ENCODE results near the gene RAB43.

Gene RAB43

DNA sequence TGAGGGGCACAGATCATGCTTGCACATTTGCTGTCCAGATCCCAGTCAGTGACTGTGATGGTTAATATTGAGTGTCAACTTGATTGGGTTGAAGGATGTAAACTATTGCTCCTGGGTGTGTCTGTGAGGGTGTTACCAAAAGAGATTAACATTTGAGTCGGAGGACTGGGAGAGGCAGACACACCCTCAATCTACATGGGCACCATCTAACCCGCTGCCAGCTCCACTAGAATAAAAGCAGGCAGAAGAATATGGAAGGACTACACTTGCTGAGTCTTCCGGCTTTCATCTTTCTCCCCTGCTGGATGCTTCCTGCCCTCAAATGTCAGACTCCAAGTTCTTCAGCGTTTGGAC is 55.9 kb downstream of the RAB43 start:
- Histone ChIP-seq H3K36me3 (ENCODE audit: control insufficient read depth in 1 of 2, insufficient read depth in 2 of 2, low read length in 2 of 2) (no peaks in the 10 kb centered on the region), H3K4me3 (ENCODE audit: low read depth in 1 of 2, low read length in 2 of 2) (no peak overlapping the region), H3K27me3 (ENCODE audit: low read depth, low read length) (no peaks in the 10 kb centered on the region), H3K9me3 (ENCODE audit: control insufficient read depth in 1 of 2, low read length in 2 of 2) (no peaks in the 10 kb centered on the region), H3K4me1 (ENCODE audit: control insufficient read depth in 1 of 2, insufficient read depth in 2 of 2, low read length in 2 of 2) (peaks cover 0 to 7% of the 10 kb centered on the region in 2 donors), H3K27ac (ENCODE audit: low read length) (no peak overlapping the region)

GRCh38 chr3:129065016-129065719 is 56.4 kb downstream of the RAB43 start:
- H3K27me3 ChIP-seq (ENCODE audit: low read depth, low read length): no peaks in the 10 kb centered on the region
- peaks cover 0 to 7% of the 10 kb centered on the region in 2 donors for H3K4me1 ChIP-seq (ENCODE audit: control insufficient read depth in 1 of 2, insufficient read depth in 2 of 2, low read length in 2 of 2)
- H3K27ac ChIP-seq (ENCODE audit: low read length): no peak overlapping the region
- H3K9me3 ChIP-seq (ENCODE audit: control insufficient read depth in 1 of 2, low read length in 2 of 2): no peaks in the 10 kb centered on the region
- H3K36me3 ChIP-seq (ENCODE audit: control insufficient read depth in 1 of 2, insufficient read depth in 2 of 2, low read length in 2 of 2): no peaks in the 10 kb centered on the region
- no peak overlapping the region for H3K4me3 ChIP-seq (ENCODE audit: low read depth in 1 of 2, low read length in 2 of 2)

- Histone ChIP-seq H3K27ac (ENCODE audit: low read length) (no peak overlapping the region), H3K36me3 (ENCODE audit: control insufficient read depth in 1 of 2, insufficient read depth in 2 of 2, low read length in 2 of 2) (no peaks in the 10 kb centered on the region), H3K4me3 (ENCODE audit: low read depth in 1 of 2, low read length in 2 of 2) (no peak overlapping the region), H3K9me3 (ENCODE audit: control insufficient read depth in 1 of 2, low read length in 2 of 2) (no peaks in the 10 kb centered on the region), H3K27me3 (ENCODE audit: low read depth, low read length) (no peaks in the 10 kb centered on the region), H3K4me1 (ENCODE audit: control insufficient read depth in 1 of 2, insufficient read depth in 2 of 2, low read length in 2 of 2) (peaks cover 0 to 7% of the 10 kb centered on the region in 2 donors)
Observed at GRCh38 chr3:129063841-129064482, 57.6 kb downstream of the RAB43 start.

- Histone ChIP-seq H3K36me3 (ENCODE audit: control insufficient read depth in 1 of 2, insufficient read depth in 2 of 2, low read length in 2 of 2) (no peaks in the 10 kb centered on the region), H3K27me3 (ENCODE audit: low read depth, low read length) (no peaks in the 10 kb centered on the region), H3K4me1 (ENCODE audit: control insufficient read depth in 1 of 2, insufficient read depth in 2 of 2, low read length in 2 of 2) (peaks cover 0 to 9% of the 10 kb centered on the region in 2 donors), H3K4me3 (ENCODE audit: low read depth in 1 of 2, low read length in 2 of 2) (no peak overlapping the region), H3K9me3 (ENCODE audit: control insufficient read depth in 1 of 2, low read length in 2 of 2) (no peaks in the 10 kb centered on the region), H3K27ac (ENCODE audit: low read length) (no peak overlapping the region)
Observed at GRCh38 chr3:129063091-129063640, 58.4 kb downstream of the RAB43 start.

DNA sequence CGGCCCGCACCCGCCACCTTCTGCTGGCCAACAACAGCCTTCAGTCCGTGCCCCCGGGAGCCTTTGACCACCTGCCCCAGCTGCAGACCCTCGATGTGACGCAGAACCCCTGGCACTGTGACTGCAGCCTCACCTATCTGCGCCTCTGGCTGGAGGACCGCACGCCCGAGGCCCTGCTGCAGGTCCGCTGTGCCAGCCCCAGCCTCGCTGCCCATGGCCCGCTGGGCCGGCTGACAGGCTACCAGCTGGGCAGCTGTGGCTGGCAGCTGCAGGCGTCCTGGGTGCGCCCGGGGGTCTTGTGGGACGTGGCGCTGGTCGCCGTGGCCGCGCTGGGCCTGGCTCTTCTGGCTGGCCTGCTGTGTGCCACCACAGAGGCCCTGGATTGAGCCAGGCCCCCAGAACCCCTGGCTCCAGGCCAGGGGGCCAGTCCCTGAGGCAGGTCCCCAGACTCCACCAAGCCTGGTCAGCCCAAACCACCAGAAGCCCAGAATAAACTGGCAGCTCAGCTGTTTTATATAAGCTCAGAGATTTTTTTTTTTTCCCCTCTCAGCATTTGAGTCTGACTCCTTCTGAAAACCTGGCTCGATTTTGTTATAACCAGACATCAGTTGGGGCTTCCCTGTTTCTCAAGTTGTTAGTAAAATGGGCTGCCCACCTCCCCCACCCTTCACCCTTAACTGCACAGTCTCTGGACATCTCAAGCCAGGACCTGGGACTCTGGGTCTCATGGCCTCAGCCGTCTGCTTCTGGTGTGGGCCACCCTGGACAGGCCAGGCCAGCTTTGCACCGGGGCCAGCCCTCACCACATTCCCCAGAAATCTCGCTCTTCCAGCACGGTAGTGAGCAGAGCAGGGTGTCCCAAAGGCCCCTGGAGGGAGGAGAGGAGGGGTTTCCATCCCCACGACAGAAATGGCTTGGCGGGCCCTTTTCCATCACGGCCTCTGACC is 59.4 kb downstream of the RAB43 start:
- H3K27ac ChIP-seq (ENCODE audit: low read length): no peak overlapping the region
- H3K27me3 ChIP-seq (ENCODE audit: low read depth, low read length): no peaks in the 10 kb centered on the region
- H3K36me3 ChIP-seq (ENCODE audit: control insufficient read depth in 1 of 2, insufficient read depth in 2 of 2, low read length in 2 of 2): no peaks in the 10 kb centered on the region
- peaks cover 0 to 9% of the 10 kb centered on the region in 2 donors for H3K4me1 ChIP-seq (ENCODE audit: control insufficient read depth in 1 of 2, insufficient read depth in 2 of 2, low read length in 2 of 2)
- no peaks in the 10 kb centered on the region for H3K9me3 ChIP-seq (ENCODE audit: control insufficient read depth in 1 of 2, low read length in 2 of 2)
- no peak overlapping the region for H3K4me3 ChIP-seq (ENCODE audit: low read depth in 1 of 2, low read length in 2 of 2)

DNA sequence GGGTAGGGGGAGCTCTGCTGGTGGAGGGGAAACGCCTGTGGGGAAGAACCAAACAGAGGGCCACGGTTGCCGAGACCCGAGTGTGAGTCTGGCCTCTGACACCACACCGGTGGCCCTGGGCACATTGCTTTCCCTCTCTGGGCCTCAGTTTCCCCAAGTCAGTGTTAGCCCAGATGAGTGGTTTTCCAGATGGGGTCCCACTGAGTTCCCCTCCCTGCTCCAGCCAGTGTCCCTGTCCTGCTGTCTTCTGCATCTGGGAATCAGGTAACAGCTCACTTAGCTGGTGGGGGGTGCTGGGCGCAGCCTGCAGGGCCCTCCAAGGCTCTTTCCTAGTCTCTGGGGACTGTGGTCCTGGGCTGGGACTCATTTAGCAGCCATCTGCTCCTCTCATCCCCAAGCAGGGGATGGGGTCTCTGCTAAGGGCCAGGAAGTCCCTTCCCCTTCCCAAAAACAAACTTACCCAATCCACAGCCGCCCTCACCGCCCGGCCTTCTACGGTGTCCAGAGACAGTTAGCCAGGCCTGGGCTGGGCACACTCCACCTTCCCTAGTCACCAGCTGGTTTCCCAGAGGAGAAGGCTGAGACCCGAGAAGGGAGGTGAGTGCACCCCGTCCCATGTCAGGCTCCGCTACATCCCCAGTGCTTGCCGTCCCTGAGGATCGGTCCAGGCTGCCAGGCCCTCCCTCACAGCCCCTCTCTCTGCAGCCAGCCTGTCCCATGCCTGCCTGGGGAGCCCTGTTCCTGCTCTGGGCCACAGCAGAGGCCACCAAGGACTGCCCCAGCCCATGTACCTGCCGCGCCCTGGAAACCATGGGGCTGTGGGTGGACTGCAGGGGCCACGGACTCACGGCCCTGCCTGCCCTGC is 60.3 kb downstream of the RAB43 start:
- Histone ChIP-seq H3K4me1 (ENCODE audit: control insufficient read depth in 1 of 2, insufficient read depth in 2 of 2, low read length in 2 of 2) (peaks cover 0 to 9% of the 10 kb centered on the region in 2 donors), H3K27me3 (ENCODE audit: low read depth, low read length) (no peaks in the 10 kb centered on the region), H3K27ac (ENCODE audit: low read length) (no peak overlapping the region), H3K9me3 (ENCODE audit: control insufficient read depth in 1 of 2, low read length in 2 of 2) (no peaks in the 10 kb centered on the region), H3K4me3 (ENCODE audit: low read depth in 1 of 2, low read length in 2 of 2) (no peak overlapping the region), H3K36me3 (ENCODE audit: control insufficient read depth in 1 of 2, insufficient read depth in 2 of 2, low read length in 2 of 2) (no peaks in the 10 kb centered on the region)

GRCh38 chr3:129060276-129061022 is 61.2 kb downstream of the RAB43 start, which contains the start of gene GP9:
TSS of gene GP9 (plus strand) at chr3:129060779. CDS start at chr3:129061740, 961 bp downstream.
- H3K4me1 ChIP-seq (ENCODE audit: control insufficient read depth in 1 of 2, insufficient read depth in 2 of 2, low read length in 2 of 2): peaks cover 0 to 9% of the 10 kb centered on the region in 2 donors
- H3K36me3 ChIP-seq (ENCODE audit: control insufficient read depth in 1 of 2, insufficient read depth in 2 of 2, low read length in 2 of 2): no peaks in the 10 kb centered on the region
- no peak within 1 kb of the TSS for H3K27ac ChIP-seq (ENCODE audit: low read length)
- no peaks in the 10 kb centered on the region for H3K9me3 ChIP-seq (ENCODE audit: control insufficient read depth in 1 of 2, low read length in 2 of 2)
- H3K4me3 ChIP-seq (ENCODE audit: low read depth in 1 of 2, low read length in 2 of 2): no peak within 1 kb of the TSS
- no peaks in the 10 kb centered on the region for H3K27me3 ChIP-seq (ENCODE audit: low read depth, low read length)

GRCh38 chr3:129059311-129059958 is 62.2 kb downstream of the RAB43 start:
- Histone ChIP-seq H3K9me3 (ENCODE audit: control insufficient read depth in 1 of 2, low read length in 2 of 2) (no peaks in the 10 kb centered on the region), H3K27me3 (ENCODE audit: low read depth, low read length) (no peaks in the 10 kb centered on the region), H3K27ac (ENCODE audit: low read length) (no peak overlapping the region), H3K4me3 (ENCODE audit: low read depth in 1 of 2, low read length in 2 of 2) (no peak overlapping the region), H3K4me1 (ENCODE audit: control insufficient read depth in 1 of 2, insufficient read depth in 2 of 2, low read length in 2 of 2) (peaks cover 0 to 9% of the 10 kb centered on the region in 2 donors), H3K36me3 (ENCODE audit: control insufficient read depth in 1 of 2, insufficient read depth in 2 of 2, low read length in 2 of 2) (no peaks in the 10 kb centered on the region)

- Histone ChIP-seq H3K27ac (ENCODE audit: low read length) (no peak overlapping the region), H3K4me3 (ENCODE audit: low read depth in 1 of 2, low read length in 2 of 2) (no peak overlapping the region), H3K9me3 (ENCODE audit: control insufficient read depth in 1 of 2, low read length in 2 of 2) (no peaks in the 10 kb centered on the region), H3K4me1 (ENCODE audit: control insufficient read depth in 1 of 2, insufficient read depth in 2 of 2, low read length in 2 of 2) (peaks cover 0 to 14% of the 10 kb centered on the region in 2 donors), H3K27me3 (ENCODE audit: low read depth, low read length) (no peaks in the 10 kb centered on the region), H3K36me3 (ENCODE audit: control insufficient read depth in 1 of 2, insufficient read depth in 2 of 2, low read length in 2 of 2) (no peaks in the 10 kb centered on the region)
Observed at GRCh38 chr3:129058441-129059200, 63.0 kb downstream of the RAB43 start.

Measured in muscle layer of duodenum (tissue), 2 donors.